PC-3 (cell line): ENCODE data around the gene ATP8A2.
"Not testable (repeated sequence)": the region's sequence is repeated elsewhere in the genome, so short reads cannot be mapped to it uniquely, and the experiment has no call there.

Source experiments
- CTCF ChIP-seq: fragments of 300-600 bp; sonication (generic); conservative IDR thresholded peaks from 2 replicates; pipeline ENCODE4 v1.5.1; 2017; ENCODE audit warnings: antibody characterized with exemption, low read depth, mild to moderate bottlenecking, low read length
- EZH2phosphoT487 ChIP-seq: fragments of 300-600 bp; sonication (generic); IDR thresholded peaks from 2 replicates; pipeline ENCODE4 v1.6.1; 2018; ENCODE audit warnings: mild to moderate bottlenecking, antibody characterized with exemption, low read length, borderline replicate concordance

- TF ChIP-seq CTCF = 0 out of 2 replicates have a peak, but pooled peaks have one; percentile 16
- TF ChIP-seq EZH2phosphoT487 = not testable (repeated sequence)
These were observed 700.6 kb downstream of the ATP8A2 start for GRCh38 chr13:26072335-26072734.
